Germinal center (tissue), 1 donor: ENCODE results near the gene NT5DC4.

Source experiments
- DNase-seq: peaks from one replicate; pipeline ENCODE4 v3.0.0; 2012; ENCODE audit warnings: mixed read lengths, low spot score

NT5DC4 gene

DNA sequence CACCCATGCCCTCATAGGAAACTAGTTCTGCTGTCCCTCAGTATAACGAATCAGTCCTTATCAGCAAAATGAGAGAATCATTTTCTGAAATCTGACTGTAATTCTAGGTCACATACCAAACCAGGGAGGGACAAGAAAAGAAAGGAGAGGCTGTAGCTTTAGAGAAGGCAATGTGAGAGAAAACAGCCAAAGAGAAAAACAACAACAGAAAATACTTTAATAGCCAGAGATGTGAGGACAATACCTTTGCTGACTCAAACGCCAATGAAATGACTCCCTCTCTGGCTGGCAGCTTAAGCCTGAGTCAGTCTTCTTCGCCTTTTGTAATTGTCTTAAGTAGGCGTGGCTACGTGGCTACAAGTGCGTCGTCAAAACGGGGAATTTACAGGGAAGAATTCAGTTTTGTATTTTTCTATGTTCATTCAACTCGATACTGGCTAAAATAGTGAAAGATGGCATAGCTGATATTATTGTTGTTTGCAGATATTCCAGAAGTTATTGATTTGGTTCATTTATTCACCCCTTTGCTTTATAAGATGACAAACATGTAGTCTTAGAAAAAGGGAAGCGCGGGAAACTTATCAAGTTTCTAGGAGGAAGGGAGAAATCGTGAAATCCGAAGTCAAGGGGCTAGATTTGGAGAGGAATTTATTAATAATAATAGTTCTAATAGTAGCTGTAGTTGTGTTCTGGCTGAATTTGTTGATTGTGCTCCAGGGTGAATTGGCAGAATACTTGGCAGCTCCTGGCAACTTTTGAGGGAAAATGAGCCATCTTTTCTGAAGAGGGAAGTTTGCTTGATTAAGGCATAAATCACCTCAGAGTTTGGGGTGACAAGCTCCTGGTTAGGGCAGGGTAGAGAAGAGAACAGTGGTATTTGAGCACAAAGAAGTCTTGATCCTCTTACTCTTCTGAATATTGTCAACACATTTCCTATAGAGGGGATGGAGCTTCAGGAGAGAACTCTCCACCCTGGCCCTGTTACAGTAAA lies 63.7 kb downstream of the NT5DC4 start, which contains the start of gene IL1A:
Gene IL1A, minus strand, starts transcription at position 295 of the 991 bp plus-strand sequence. CDS start 723 bp downstream, outside the sequence.
- DNase-seq, result no peak

DNA sequence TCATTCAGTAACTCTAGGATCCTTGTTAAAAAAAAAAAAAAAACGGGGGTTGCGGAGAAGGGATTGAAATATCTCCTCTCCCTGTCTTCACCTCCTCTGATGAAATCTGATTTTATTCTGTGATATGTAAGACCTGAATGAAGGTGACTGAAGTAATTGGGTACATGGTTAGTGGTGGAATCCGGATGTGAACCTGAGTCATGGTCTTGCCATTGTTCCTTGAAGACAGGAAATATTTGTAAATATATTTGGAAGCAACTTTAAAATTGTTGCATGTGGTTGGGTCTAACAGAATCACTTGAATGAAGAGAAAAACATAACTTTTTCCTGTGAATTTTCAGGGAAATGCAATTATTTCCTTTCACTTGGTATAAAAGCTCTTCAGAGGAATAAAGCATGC lies 66.5 kb downstream of the NT5DC4 start:
- no peak for DNase-seq

DNA sequence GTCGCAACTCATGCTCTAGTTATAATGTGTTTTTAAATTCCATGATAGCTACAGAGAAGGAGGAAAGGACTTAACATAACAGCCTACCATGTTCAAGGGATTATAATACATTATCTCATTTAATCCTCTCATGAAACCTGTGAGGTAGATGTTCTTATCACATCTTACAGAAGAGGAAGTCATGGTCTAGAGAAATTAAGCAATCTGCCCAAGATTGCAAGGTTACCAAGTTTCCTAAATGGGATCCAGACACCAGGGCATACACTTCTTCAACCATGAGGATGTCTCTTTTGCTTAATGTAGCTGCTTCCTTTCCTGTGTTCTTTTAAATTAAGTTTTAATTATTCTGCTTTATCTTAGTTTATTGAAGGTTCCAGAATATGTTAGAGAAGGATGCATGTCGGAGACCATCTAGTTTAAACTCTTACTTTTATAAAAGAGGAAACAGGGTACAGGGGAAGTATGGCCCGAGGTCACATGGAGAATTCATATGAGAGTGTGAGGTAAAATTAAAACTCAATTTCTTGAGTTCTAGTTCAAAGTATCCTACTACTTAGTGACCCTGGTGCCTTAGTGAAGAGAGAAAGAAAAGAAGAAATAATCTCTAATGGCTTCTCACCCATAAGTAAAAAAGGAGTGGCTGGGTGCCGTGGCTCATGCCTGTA lies 67.0 kb downstream of the NT5DC4 start:
- no peak for DNase-seq

- no peak for DNase-seq
Observed at GRCh38 chr2:112788653-112789052, 67.8 kb downstream of the NT5DC4 start.
